DMS 273 (cell line): ENCODE data around the gene ACTG1.

Experiments used
- DNase-seq: peaks from one replicate; lab custom pipeline; 2025; ENCODE audit not compliant: unreplicated experiment; lab: John Stamatoyannopoulos, UW

ACTG1 gene

GRCh38 chr17:81499601-81499970, 13.0 kb downstream of the ACTG1 start:
- no peak for DNase-seq

DNA sequence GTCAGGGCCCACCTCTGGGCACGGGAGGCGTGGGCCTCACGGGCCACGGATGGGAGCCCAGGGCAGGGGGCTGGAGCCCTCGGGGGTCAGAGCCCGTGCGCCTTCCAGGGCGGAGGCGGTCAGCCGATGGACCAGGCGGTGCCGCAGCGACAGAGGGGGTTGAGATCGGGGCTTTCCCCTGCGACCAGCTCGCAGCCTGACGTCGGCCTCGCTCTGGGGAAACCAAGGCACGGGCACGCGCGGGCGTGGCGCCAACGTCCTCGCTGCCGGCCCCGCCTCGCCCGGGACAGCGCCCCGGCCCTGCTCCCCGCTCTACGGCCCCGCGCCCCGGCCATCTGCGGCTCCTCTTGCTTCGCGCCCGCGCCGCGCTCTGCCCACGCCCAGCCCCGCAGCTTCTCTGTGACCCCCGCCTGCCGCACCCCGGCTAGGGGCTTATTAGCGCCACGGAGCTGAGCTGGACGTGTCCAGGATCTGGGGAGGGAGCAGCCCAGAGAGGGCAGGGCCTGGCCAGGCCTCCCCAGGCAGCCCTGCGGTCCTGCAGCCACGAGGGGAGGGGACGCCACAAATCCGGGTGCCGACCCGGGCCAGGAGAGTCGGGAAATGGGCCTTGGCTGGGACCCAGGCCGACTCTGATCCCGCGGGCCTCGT, 13.5 kb downstream of the ACTG1 start:
- no peak for DNase-seq

DNA sequence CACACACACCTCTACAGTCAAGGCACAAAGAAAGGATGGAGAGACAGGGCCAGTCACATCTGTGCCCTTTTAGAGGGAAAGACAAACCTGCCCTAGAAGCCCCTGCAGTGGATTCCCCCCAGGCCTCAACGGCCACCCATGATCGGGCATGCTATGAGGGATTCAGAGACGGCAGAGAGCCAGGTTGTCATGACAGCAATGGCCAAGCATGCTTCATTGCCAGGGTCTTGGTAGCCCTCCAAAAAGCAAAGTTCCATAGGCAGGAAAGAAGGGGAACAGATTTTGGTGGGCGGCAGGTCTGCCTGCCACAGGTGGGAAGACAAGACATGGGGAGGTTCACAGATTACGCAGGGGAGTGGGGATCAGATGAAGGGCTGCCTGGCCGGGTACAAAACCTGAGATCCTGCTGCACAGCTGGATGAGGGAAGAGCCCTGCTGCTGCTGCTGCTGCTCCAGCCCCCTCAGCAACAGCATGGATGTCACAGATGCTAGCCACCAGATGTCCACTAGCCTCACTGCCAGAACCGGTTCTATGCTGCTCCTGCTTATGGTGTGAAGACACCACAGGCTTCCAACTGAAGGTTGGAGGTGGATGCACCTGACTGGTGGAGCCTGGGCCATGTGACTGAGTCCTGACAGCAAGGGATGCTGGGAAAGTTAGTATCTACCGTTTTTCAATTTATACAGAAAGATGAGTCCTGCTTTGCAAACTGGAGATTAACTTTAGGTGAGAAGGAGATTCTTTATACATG, 17.8 kb downstream of the ACTG1 start:
- DNase-seq, result peak; percentile 97

DNA sequence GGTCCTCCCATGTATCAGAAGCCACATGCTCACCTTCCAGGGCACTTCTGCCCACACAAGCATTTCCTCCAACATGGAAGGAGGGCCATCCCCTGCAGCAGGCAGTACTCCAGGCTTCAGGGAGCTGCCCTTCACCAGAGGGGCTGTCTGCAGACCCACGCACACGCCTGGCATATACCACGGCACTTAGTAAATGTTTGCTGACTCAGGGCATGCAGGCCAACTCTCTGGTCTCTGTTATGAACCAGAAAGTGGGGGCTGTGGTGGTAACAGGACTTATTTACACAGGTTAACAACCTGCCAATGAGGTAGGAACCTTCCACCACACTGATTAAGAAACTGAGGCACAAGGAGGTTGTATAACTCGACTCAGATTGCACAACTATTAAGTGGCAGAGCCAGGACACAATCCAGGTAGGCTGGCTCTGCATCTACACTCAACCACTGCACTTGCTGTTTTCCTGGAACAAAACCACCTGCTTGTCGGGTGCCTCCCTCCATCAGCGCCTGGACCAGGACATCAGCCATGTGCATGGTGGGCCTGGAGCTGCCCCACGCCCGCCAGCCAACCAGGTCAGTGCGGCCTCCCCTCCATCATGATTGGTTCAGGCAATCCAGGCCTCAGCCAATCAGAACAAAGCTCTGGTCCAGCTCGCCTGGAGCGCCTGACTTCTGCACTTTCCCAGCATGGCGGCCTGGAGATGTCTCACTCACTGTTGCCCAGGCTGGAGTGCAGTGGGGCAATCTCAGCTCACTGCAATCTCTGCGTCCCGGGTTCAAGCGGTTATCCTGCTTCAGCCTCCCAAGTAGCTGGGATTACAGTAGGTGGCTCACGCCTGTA, 19.2 kb downstream of the ACTG1 start:
- peak; percentile 42 for DNase-seq

GRCh38 chr17:81492706-81493105, 19.9 kb downstream of the ACTG1 start:
- DNase-seq, result no peak

DNA sequence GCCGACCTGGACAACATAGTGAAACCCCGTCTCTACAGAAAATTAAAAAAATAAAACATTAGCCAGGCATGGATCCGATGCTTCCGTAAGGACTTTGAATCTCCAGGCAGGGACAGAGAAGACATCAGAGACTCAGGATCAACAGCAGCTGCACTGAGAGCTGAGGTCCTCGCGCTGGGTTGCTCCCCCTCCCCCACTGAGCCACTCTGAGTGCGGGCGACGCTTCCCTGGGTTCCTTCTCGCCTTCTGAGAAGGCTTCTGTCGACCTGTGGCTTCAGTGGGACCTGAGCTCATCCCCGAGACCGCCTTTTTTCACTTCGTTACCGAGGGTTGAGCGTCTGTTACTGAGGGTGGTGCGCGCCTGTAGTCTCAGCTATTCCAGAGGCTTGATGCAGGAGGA, 20.4 kb downstream of the ACTG1 start:
- DNase-seq, result no peak

GRCh38 chr17:81491761-81492160, 20.8 kb downstream of the ACTG1 start:
- DNase-seq, result no peak

GRCh38 chr17:81491181-81491581, 21.4 kb downstream of the ACTG1 start:
- peak; percentile 60 for DNase-seq

DNA sequence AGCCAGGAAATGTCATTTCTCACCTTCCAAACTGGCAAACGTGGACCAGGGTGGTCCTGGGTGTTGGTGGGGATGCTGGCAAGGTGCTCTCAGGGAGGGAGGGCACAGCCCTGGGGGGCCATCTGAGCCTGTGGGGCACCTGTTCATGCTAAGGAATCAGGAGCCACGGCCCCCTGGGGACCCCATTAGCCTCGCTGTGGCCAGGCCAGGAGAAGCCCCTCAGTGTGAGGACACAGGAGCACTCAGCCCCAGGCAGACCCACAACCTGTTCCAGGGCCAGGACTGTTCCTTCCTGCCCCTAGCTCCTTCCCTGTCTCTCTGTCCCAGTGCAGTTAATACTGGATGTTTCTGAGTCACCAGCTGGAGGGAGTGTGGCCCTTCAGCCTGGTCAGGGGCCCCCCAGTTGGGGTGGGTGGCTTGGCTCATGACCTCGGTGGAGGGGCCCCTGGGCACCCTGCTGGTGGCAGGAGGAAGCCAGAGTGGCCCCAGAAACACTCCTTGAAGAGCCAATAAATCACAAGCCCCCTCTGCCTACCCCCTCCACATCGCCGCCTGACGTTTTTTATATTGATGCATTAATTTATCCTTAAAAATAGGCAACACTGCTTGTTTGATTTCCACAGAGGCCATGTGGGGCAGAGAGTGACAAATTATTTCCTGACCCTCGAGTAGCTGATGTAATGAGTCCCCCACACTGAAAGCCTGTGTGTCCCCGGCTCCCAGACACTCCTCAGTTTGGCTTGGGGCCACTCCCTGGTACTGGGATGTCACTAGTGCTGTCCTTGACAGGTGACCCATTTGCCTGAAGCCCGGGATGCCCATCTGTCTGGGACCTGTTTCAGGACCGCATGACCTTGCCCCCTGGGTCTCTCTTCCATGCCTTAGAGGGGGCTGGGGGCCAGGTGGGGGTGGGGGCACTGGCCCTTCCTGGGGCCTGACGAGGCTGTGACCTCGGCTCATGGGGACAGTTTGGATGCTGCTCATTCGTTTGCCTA, 22.3 kb downstream of the ACTG1 start:
- no peak for DNase-seq

- DNase-seq, result no peak
Observed at GRCh38 chr17:81489012-81489997, 23.3 kb downstream of the ACTG1 start.

DNA sequence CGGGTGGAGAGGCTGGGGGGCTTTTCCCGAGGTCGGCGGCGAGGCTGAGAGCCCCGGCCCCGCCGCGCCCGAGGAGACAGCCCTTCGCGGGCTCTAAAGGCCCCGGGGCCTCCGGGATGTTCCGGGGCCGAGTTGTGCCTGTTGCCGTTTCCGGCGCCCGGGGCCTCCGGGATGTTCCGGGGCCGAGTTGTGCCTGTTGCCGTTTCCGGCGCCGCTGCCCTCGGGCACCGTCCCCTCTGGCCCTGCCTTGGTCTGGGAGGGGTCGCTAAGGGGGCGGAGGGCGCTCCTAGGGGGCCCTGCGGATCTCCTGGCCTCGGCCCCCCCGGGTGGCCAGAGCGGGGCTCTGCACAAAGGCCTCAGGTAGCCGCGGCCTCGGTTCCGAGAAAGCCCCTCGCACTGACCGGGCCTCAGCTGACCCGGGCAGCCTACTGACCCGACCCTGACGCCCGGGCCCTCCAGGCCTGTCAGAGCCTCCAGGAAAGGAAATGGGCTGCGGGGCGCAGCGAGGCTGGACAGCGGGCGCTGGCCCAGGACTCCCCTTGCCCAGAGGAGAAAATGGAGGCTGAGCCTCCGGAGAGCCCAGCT, 24.2 kb downstream of the ACTG1 start:
- DNase-seq, result no peak

DNA sequence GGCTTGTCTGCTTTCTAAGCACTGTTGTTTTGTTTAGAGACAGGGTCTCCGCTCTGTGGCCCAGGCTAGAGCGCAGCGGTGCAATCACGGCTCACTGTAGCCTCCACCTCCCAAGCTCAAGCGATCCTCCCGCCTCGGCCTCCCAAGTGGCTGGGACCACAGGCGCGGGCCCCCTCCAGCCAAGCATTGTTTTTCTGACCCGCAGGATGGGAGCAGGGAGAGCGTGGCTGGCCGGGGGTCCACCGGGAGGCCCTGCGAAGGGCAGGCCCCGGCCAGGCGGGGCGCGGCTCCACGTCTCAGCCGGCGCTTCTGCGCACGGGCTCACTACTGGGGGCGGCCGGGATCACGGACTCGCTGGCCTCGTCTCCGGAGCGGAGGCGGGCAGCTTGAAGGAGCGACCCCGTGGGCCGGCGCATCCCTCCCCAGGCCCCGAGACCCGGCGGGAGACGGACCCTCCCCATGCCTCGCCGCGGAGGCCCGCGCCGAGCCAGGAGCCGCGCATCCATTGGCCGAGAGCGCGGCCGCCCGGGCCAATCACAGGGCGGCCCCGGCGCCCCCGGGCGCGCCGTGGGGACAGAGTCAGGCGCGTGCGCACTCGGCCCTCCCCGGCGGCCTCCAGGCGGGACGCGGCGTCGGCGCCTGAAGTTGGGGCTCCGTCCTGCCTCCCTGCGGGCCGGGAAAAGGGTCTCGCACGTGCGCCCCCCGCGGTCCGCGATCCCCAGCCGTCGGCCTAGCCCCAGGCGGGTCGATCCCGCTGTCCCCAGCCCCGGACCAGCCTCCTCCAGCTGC, 24.9 kb downstream of the ACTG1 start:
- DNase-seq, result peak; percentile 93

DNA sequence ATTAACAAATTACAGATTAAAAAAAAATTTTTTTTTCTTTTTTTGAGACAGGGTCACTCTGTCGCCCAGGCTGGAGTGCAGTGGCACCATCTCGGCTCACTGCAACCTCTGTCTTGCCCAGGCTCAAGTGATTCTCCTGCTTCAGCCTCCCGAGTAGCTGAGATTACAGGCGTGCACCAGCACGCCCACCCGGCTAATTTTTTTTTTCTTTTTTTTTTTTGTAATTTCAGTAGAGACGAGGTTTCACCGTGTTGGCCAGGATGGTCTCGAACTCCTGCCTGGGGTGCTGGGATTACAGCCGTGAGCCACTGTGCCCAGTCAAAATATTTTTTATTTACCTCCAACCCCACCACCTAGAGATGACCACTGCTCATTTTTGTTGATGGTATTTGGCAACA, 25.5 kb downstream of the ACTG1 start:
- no peak for DNase-seq

GRCh38 chr17:81486199-81486810, 26.3 kb downstream of the ACTG1 start:
- peak; percentile 55 for DNase-seq

GRCh38 chr17:81484195-81484979, 28.2 kb downstream of the ACTG1 start:
- peak; percentile 95 for DNase-seq

- DNase-seq, result no peak
Observed at GRCh38 chr17:81483862-81484194, 28.8 kb downstream of the ACTG1 start.
